GM12878 (cell line): ENCODE results near the gene PCSK6.

Source experiments
- CBX3 ChIP-seq: fragments of 200-600 bp; sonication (generic); IDR thresholded peaks from 2 replicates; pipeline ENCODE4 v1.6.1; 2016; ENCODE audit warnings: low read depth, borderline replicate concordance
- CBX5 ChIP-seq: sonication (generic); IDR thresholded peaks from 2 replicates; pipeline ENCODE4 v1.6.1; 2016; ENCODE audit warnings: low read depth, moderate library complexity, mild to moderate bottlenecking, inconsistent platforms
- CTCF ChIP-seq, 3 experiments: IDR thresholded peaks in 2 of 3; conservative IDR thresholded peaks in 1 of 3; 2 replicates each; pipeline ENCODE4 v1.5.1; 2011; ENCODE audit warnings: low read depth in 3 of 3, low read length in 3 of 3, mild to moderate bottlenecking in 3 of 3, control low read depth in 2 of 3, moderate library complexity in 2 of 3, inconsistent platforms in 1 of 3, mixed read lengths in 1 of 3; ENCODE audit not compliant: control insufficient read depth in 2 of 3, insufficient read depth in 1 of 3; ENCODE audit errors: extremely low read depth in 1 of 3
- EZH2 ChIP-seq: IDR thresholded peaks from 2 replicates; pipeline ENCODE4 v1.6.1; 2012; ENCODE audit warnings: low read depth, mild to moderate bottlenecking, control low read depth, inconsistent platforms, low read length, borderline replicate concordance; ENCODE audit not compliant: control insufficient read depth
- JUND ChIP-seq: IDR thresholded peaks from 2 replicates; pipeline ENCODE4 v1.6.1; 2012; ENCODE audit warnings: low read depth, mild to moderate bottlenecking, low read length, improper control_type of control experiment, moderate library complexity
- MAX ChIP-seq: IDR thresholded peaks from 2 replicates; pipeline ENCODE4 v1.6.1; 2012; ENCODE audit warnings: low read depth, low read length, improper control_type of control experiment
- POLR2A ChIP-seq: IDR thresholded peaks from 2 replicates; pipeline ENCODE4 v1.6.1; 2011; ENCODE audit warnings: low read depth, mild to moderate bottlenecking, low read length
- POLR2AphosphoS5 ChIP-seq: IDR thresholded peaks from 2 replicates; pipeline ENCODE4 v1.6.1; 2011; ENCODE audit warnings: mild to moderate bottlenecking, low read length, inconsistent platforms
- RAD21 ChIP-seq: IDR thresholded peaks from 2 replicates; pipeline ENCODE4 v1.6.1; 2011; ENCODE audit warnings: mild to moderate bottlenecking, low read depth, low read length, moderate library complexity; ENCODE audit not compliant: insufficient read depth
- SREBF2 ChIP-seq: IDR thresholded peaks from 2 replicates; pipeline ENCODE4 v1.6.1; 2012; ENCODE audit warnings: mild to moderate bottlenecking, low read length
- TCF12 ChIP-seq: IDR thresholded peaks from 2 replicates; pipeline ENCODE4 v1.6.1; 2011; ENCODE audit warnings: low read depth, mild to moderate bottlenecking, low read length
- USF2 ChIP-seq: IDR thresholded peaks from 2 replicates; pipeline ENCODE4 v1.6.1; 2011; ENCODE audit warnings: low read depth, low read length, improper control_type of control experiment, borderline replicate concordance
- ZBED1 ChIP-seq: IDR thresholded peaks from 2 replicates; pipeline ENCODE4 v1.6.1; 2016; ENCODE audit warnings: borderline replicate concordance

GRCh38 chr15:101446518-101447167, 42.9 kb downstream of the PCSK6 start:
- TF ChIP-seq POLR2AphosphoS5 (no peak), MAX (no peak), RAD21 (no peak), ZBED1 (no peak), JUND (no peak), CTCF (IDR thresholded peaks at IDR 0.05 in 2 of 3, conservative IDR thresholded peaks at IDR 0.05 in 1 of 3; ENCODE audit: control insufficient read depth in 2 of 3, extremely low read depth in 1 of 3, insufficient read depth in 1 of 3, low read depth in 3 of 3, low read length in 3 of 3) (no peak), CBX5 (no peak), POLR2A (no peak), TCF12 (no peak), EZH2 (no peak), SREBF2 (no peak), CBX3 (no peak), USF2 (no peak)
